Measurements from ENCODE around the gene GRK6. TPM values are rescaled to one million over a fixed set of nuclear protein-coding genes. Genes with fewer than 3 reads are reported as not detected.

The GRK6 gene
- polyA plus RNA-seq, 1 donor from 2014 or later: 22.6 TPM

DNA sequence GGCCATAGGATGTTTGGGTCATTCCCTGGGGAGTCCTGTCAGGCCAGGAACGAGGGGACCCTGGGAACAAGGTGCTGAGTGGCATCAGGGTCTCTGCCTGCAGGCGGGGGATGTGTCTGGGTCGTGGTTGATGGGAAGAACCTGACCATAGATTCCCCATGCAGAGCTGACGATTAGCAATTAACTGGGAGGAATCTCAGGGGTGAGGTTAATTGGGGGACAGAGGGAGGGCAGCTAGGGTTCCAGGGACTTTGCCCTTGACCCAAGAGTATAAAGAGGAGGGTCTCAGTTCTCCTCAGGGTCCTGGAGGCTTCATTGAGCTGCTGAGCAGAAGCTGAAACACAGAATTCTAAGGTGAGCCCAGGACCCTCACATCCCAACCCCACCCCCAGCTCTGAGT, 42.3 kb upstream of the GRK6 start, which contains the start of gene SLC34A1:
TSS of gene SLC34A1 (plus strand) at position 301 of the 400 bp plus-strand sequence. CDS start 1,308 bp downstream, outside the sequence.
- Histone ChIP-seq H3K9ac (ENCODE audit: low read length) (no peak within 1 kb of the TSS), H3K36me3 (ENCODE audit: insufficient read depth, low read length) (no peaks in the 10 kb centered on the region), H3K27ac (ENCODE audit: low read length) (no peak within 1 kb of the TSS), H3K9me2 (ENCODE audit: insufficient read depth, low read length) (no peaks in the 10 kb centered on the region), H4K20me1 (ENCODE audit: insufficient read depth) (no peaks in the 10 kb centered on the region), H3F3A (ENCODE audit: insufficient read depth, low read length, poor library complexity, severe bottlenecking) (no peaks in the 10 kb centered on the region), H3K79me2 (replicated peaks; ENCODE audit: insufficient read depth, low read length) (no peaks in the 10 kb centered on the region), H3K27me3 (ENCODE audit: insufficient read depth, low read depth, low read length) (no peaks in the 10 kb centered on the region), H2AFZ (ENCODE audit: low read depth, low read length) (no peak within 1 kb of the TSS), H3K4me2 (ENCODE audit: low read length) (no peak within 1 kb of the TSS), H3K9me3 (ENCODE audit: low read length) (no peaks in the 10 kb centered on the region), H3K4me3 (ENCODE audit: low read length) (no peak within 1 kb of the TSS)
- no peak for TF ChIP-seq SMC3 (conservative IDR thresholded peaks at IDR 0.05; ENCODE audit: poor library complexity)
- TF ChIP-seq, protein P1, sequence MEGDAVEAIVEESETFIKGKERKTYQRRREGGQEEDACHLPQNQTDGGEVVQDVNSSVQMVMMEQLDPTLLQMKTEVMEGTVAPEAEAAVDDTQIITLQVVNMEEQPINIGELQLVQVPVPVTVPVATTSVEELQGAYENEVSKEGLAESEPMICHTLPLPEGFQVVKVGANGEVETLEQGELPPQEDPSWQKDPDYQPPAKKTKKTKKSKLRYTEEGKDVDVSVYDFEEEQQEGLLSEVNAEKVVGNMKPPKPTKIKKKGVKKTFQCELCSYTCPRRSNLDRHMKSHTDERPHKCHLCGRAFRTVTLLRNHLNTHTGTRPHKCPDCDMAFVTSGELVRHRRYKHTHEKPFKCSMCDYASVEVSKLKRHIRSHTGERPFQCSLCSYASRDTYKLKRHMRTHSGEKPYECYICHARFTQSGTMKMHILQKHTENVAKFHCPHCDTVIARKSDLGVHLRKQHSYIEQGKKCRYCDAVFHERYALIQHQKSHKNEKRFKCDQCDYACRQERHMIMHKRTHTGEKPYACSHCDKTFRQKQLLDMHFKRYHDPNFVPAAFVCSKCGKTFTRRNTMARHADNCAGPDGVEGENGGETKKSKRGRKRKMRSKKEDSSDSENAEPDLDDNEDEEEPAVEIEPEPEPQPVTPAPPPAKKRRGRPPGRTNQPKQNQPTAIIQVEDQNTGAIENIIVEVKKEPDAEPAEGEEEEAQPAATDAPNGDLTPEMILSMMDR (IDR thresholded peaks at IDR 0.05; ENCODE audit: poor library complexity, severe bottlenecking): no peak
- no peak for TF ChIP-seq TAF1 (IDR thresholded peaks at IDR 0.05; ENCODE audit: low read depth)
- no peak for TF ChIP-seq EP300 (conservative IDR thresholded peaks at IDR 0.05; ENCODE audit: poor library complexity, severe bottlenecking)
- TF ChIP-seq EZH2 (IDR thresholded peaks at IDR 0.05; ENCODE audit: borderline replicate concordance, insufficient read depth, low read length, poor library complexity, severe bottlenecking): no peak
- no peak for TF ChIP-seq POLR2AphosphoS5 (IDR thresholded peaks at IDR 0.05)
- TF ChIP-seq RAD21 (conservative IDR thresholded peaks at IDR 0.05): no peak
- TF ChIP-seq, protein P2, sequence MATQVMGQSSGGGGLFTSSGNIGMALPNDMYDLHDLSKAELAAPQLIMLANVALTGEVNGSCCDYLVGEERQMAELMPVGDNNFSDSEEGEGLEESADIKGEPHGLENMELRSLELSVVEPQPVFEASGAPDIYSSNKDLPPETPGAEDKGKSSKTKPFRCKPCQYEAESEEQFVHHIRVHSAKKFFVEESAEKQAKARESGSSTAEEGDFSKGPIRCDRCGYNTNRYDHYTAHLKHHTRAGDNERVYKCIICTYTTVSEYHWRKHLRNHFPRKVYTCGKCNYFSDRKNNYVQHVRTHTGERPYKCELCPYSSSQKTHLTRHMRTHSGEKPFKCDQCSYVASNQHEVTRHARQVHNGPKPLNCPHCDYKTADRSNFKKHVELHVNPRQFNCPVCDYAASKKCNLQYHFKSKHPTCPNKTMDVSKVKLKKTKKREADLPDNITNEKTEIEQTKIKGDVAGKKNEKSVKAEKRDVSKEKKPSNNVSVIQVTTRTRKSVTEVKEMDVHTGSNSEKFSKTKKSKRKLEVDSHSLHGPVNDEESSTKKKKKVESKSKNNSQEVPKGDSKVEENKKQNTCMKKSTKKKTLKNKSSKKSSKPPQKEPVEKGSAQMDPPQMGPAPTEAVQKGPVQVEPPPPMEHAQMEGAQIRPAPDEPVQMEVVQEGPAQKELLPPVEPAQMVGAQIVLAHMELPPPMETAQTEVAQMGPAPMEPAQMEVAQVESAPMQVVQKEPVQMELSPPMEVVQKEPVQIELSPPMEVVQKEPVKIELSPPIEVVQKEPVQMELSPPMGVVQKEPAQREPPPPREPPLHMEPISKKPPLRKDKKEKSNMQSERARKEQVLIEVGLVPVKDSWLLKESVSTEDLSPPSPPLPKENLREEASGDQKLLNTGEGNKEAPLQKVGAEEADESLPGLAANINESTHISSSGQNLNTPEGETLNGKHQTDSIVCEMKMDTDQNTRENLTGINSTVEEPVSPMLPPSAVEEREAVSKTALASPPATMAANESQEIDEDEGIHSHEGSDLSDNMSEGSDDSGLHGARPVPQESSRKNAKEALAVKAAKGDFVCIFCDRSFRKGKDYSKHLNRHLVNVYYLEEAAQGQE (IDR thresholded peaks at IDR 0.05; ENCODE audit: borderline replicate concordance): no peak
- TF ChIP-seq MXI1 (conservative IDR thresholded peaks at IDR 0.05; ENCODE audit: poor library complexity, severe bottlenecking): no peak

DNA sequence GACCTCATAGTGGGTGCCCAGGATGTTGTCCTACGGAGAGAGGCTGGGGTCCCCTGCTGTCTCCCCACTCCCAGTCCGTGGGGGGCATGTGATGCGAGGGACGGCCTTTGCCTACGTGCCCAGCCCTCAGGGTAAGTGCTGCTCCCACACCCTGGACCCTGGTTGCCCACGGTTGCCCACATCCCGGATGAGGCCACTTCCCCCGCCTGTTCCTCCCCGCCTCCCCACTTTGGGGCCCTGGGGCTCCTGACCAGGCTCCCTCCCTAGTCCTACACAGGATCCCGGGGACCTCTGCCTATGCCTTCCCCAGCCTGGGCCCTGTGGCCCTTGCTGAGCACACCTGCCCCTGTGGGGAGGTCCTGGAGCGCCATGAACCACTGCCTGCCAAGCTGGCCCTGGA, 40.8 kb upstream of the GRK6 start:
- Histone ChIP-seq H3K9me3 (ENCODE audit: low read length) (no peaks in the 10 kb centered on the region), H3K4me2 (ENCODE audit: low read length) (no peak overlapping the region), H3K27me3 (ENCODE audit: insufficient read depth, low read depth, low read length) (no peaks in the 10 kb centered on the region), H3K36me3 (ENCODE audit: insufficient read depth, low read length) (no peaks in the 10 kb centered on the region), H3K4me3 (ENCODE audit: low read length) (no peak overlapping the region), H2AFZ (ENCODE audit: low read depth, low read length) (no peak overlapping the region), H3K9me2 (ENCODE audit: insufficient read depth, low read length) (no peaks in the 10 kb centered on the region), H3K79me2 (replicated peaks; ENCODE audit: insufficient read depth, low read length) (no peaks in the 10 kb centered on the region), H3K9ac (ENCODE audit: low read length) (no peak overlapping the region), H3F3A (ENCODE audit: insufficient read depth, low read length, poor library complexity, severe bottlenecking) (no peaks in the 10 kb centered on the region), H3K27ac (ENCODE audit: low read length) (no peak overlapping the region), H4K20me1 (ENCODE audit: insufficient read depth) (no peaks in the 10 kb centered on the region)
- TF ChIP-seq MXI1 (conservative IDR thresholded peaks at IDR 0.05; ENCODE audit: poor library complexity, severe bottlenecking): no peak
- no peak for TF ChIP-seq POLR2AphosphoS5 (IDR thresholded peaks at IDR 0.05)
- no peak for TF ChIP-seq EZH2 (IDR thresholded peaks at IDR 0.05; ENCODE audit: borderline replicate concordance, insufficient read depth, low read length, poor library complexity, severe bottlenecking)
- TF ChIP-seq, protein P1 (IDR thresholded peaks at IDR 0.05; ENCODE audit: poor library complexity, severe bottlenecking): no peak
- TF ChIP-seq SMC3 (conservative IDR thresholded peaks at IDR 0.05; ENCODE audit: poor library complexity): no peak
- no peak for TF ChIP-seq EP300 (conservative IDR thresholded peaks at IDR 0.05; ENCODE audit: poor library complexity, severe bottlenecking)
- TF ChIP-seq RAD21 (conservative IDR thresholded peaks at IDR 0.05): no peak
- no peak for TF ChIP-seq TAF1 (IDR thresholded peaks at IDR 0.05; ENCODE audit: low read depth)
- TF ChIP-seq, protein P2 (IDR thresholded peaks at IDR 0.05; ENCODE audit: borderline replicate concordance): no peak

All from neural cell (in vitro differentiated cells).